ENCODE data around the gene RAD51B.

RAD51B gene

DNA sequence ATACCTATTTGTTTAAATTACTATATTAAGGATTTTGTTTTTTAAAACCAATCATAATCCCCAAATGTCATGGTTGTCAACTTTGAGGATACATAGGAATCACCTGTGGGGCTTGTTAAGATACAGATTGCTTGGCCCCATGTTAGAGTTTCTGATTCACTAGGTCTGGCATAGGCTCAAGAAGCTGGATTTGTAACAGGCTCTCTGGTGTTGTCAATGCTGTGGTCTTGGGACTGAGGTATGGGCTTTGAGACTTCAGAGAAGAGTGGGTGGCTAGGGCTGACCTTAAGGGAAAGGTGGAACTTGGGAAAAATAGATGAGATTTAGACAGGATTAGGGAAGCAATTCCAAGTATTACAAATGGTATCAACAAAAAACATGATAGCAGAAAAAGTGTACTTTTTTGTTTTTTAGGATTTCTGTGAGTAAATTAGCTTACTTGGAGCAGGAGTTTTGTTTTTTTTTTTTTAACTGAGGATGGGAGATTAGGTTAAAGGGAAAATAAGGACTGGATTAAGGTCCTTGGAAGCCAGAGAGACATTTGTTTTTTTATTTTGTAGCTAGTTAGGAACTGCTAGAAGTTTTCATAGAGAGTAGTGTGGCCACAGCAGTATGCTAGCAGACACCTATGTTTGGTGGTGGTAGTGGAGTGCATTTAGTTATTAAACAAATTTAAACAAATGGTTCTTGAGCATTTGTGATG is 88.6 kb downstream of the RAD51B start:
- no peak for DNase-seq

DNA sequence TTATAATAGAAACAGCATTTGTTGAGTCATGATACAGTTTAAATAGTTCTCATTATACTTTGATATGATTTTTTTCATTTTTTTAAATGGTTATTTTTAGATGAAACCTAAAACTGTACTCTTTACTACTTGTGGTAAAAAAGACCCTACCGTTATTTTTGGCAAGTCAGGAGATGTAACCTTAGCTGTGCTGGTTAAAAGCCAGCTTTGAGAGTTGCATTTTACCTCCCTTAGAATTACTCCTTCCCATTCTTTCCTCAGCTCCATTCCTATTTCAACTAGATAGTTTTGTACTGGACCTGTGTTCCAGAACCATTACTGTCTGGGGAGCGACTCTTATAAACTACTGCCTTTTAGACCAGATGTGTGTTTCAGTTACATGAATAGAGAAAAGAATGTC is 92.0 kb downstream of the RAD51B start:
- DNase-seq: no peak

DNA sequence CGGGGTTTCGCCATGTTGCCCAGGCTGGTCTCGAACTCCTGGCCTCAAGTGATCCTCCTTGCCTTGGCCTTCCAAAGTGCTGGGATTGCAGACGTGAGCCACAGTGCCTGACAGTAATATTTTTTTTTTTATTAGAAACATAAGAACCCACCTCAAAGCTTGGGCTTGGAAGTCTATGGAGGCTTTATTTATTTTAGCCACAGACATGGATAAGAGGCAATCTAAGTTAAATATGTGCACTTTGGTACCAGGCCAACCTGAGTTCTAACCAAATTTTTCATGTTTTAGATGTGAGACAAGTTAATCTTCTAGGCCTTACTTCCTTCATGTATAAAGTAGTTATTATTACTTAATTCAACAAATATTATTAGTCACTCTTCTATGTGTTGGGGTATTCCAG is 96.9 kb downstream of the RAD51B start:
- DNase-seq: no peak

DNA sequence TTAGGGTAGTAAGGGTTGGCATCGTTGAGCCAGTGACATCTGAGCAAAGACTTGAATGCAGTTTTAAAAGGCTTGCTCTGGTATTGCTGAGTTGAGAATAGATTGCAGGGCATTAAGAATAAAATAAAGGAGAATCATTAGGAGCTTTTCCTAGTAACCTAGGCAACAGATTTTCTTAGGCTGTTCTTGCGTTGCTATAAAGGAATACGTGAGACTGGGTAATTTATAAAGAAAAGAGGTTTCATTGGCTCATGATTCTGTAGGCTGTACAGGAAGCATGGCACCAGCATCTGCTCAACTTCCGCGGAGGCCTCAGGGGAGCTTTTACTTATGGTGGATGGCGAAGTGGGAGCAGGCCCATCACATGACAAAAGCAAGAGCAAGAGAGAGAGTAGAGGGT is 97.4 kb downstream of the RAD51B start:
- DNase-seq: no peak

DNA sequence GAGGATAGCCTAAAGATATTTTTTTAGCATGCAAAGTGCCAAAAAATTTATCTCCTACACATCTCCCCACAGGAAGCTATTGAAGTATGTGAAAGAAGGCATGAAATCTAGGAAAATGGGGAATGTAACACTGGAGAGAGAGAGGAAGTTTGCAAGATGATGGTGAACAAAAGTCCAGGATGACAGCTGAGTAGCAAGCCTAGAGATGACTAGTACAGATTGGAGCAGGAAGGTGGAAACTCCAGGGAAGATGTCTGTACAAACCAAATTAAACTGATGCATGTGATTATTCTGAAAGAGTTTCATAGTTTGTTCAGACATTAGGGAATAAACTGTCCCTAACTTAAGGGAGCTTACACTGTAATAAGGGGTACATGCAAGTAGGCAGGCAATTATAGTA is 99.3 kb downstream of the RAD51B start:
- DNase-seq: no peak

DNA sequence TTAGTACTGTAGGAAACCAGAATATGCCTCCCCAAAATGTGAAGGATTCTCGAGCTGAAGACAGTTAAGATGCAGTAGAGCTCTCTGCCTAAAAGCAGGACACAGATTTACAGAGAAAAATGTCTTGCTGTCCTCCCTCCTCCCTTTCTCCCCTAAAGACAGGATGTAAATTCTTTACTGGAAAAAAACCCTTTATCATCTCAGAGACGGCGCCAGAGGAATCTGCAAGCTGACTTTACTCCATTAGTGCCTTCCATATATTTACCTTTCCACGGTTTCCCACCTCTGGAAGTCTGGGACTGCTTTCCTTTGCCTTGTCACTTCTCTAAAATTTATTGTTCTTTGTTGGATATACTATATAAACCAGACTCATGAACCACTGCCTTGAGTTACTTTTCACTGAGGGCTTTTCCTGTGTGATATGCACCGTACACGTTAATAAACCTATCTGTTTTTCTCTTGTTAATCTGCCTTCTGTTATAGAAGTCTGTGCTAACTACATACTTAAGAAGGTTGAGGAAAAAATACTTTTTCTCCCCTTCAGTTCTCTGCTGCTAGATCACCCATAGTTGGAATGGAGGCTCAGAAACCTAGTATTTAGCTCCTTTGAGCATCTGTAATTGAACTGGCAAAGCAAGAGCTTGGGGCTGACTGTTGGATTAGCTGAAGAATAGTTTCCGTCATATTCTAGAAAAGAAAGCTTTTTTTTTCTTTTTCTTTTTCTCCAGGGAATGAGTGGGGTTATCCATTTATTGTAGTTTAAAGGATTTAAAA is 99.9 kb downstream of the RAD51B start:
- no peak for DNase-seq

DNA sequence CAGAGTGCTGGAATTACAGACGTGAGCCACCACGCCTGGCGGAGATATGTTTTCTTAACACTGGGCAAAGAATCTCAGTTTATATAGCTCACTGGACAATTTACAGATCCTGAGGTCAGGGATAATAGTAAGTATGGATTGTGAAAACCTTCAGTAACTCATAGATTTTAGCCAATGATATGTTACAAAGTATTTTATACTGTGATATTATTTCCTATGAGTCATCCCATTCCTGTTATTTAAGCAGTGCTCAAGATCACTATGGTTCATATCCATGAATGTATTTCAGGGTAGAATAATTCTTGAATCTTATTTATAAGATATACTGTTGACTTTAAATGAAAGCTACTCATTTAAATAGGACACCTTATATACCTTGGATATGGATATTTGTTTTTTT is 107.2 kb downstream of the RAD51B start:
- DNase-seq: no peak

DNA sequence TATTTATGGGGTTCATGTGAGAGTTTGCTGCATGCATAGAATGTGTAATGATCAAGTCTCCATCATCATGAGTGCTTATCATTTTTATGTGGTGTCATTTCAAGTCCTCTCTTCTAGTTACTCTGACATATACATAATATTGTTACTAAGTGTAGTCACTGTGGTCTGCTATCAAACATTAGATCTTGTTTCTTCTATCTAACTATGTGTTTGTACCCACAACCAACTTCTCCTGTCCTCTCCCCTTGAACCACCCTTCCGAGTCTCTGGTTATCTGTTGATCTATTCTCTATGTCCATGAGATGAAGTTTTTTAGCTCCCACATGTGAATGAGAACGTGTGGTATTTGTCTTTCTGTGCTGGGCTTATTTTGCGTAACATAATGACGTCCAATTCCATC is 107.7 kb downstream of the RAD51B start:
- DNase-seq: no peak

DNA sequence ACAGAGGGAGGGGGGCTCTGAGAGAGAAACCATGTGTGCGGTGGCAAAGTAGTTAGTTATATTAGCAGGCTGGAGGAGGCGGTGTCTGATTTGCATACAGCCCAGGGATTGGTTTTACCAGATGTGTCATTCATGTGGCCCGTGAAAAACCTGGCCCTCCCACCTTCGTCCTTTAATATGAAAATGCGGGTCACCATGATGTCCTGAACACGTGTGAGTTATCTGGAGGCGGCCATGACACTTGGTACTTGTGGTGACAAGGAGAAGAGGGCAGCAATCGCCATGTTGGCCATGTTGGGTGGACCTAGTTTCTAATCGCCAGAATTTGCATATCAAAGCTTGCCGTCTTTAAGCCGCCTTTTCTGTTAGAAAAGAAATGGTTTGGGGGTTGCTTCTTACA is 108.8 kb downstream of the RAD51B start:
- no peak for DNase-seq

DNA sequence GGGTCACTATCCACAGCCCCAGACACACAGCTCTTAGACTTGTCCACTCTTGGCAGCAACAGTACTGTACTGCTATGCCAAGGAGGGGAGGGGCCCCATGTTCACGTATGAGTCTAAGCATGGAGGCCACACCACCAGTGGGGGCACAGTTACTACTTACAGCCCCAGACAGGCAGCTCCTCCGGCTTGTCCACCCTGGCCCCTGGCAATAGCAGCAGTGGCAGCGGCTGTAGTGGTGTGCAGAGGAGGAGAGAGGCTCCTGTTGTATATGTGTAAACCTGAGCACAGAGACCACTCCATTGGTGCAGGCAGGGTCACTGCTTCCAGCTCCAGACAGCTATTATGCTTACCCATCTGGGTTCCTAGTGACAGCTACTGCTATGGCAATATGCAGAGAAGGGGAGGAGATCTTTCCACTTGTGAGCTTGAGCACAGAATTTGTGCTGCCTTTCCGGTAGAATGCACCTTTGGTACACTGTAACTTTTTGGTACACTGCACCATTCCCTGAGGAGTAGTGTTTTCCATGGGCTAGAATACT is 113.2 kb downstream of the RAD51B start:
- no peak for DNase-seq

DNA sequence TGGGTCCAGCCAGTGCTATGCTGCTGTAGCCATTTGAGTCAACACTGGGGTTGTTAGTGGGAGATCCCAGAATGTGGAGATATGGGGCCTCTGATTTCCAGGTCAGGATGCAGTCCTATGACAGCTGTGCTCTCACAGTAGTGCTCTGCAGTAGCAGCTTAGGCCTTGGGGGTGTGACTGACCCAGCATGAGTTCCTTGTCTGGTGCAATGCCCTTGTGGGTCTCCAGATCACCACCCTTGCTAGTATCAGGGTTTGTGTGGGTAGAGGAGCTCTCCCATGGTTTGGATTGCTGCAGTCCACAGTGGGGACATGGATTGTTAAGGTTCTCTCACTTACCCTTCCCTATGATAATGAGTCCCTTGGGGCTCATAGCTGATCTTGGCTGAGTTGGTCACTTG is 113.7 kb downstream of the RAD51B start:
- no peak for DNase-seq

DNA sequence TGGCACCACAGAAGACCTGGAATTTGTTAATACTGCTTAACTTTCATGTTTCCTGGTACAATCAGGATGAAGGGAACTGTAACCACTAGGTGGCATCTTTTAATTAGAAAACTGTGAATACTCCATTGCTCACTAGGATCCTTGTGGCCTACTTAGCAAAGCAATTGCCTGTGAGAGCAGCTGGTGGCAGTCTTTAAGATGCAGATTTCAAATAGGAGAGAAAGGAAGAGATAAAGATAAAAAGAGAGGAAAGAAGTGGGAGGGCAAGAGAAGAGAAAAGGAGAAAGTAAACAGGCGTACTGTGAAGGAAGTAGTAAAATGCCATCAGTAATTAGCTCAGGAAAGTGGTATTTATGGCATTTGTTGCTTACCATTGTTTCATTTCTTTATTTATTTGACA is 114.5 kb downstream of the RAD51B start:
- DNase-seq: peak; percentile 58

DNA sequence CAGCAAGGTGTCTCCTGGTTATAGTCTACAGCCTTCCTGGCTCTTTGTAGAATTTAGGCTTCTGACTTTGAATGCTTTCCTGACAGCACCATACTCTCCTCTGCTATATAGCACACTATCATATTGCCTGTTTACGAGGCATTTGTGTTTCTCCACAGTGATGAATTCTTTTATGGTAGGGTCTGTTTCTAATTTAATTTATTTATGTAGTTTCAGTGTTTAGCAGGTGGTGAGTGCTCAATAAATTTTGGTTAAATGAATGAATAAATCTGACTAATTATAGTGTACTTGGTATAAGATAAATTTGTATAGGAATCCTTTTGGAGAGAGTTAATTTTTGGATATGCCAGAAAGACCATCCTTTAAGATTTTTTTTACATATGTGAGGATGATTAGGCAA is 115.3 kb downstream of the RAD51B start:
- DNase-seq: no peak

DNA sequence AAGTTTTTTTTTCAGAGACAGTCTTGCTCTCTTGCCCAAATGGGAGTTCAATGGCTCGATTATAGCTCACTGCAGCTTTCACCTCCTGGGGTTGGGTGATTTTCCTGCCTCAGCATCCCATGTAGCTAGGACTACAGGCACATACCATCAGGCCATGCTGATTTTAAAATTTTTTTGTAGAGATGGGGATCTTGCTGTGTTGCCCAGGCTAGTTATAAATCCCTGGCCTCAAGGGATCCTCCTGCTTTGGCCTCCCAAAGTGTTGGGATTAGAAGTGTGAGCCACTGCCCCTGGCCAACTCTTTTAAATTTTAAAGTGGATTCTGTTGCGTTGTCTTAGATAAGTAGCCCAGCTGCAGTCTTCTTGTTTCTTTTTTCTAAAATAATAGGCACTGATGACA is 115.8 kb downstream of the RAD51B start:
- DNase-seq: no peak

DNA sequence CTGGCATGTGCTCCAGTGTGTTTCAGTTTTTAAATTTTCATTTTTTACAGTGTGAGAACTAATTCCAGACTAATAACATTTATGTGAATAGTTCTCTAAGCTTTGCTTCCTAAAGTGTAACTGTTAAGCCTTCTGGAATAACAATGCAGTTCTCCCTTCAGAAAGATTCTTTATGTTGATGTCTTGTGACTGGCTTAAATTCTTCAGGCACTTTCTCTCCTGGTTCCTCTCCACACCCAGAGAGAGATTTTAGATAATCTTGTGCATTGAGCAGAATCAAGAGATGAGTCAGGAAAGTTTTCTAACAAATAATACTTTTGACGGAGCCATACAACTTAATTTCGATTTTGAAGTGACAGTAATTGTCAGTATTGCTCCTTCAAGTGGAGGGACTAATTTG is 118.5 kb downstream of the RAD51B start:
- no peak for DNase-seq

DNA sequence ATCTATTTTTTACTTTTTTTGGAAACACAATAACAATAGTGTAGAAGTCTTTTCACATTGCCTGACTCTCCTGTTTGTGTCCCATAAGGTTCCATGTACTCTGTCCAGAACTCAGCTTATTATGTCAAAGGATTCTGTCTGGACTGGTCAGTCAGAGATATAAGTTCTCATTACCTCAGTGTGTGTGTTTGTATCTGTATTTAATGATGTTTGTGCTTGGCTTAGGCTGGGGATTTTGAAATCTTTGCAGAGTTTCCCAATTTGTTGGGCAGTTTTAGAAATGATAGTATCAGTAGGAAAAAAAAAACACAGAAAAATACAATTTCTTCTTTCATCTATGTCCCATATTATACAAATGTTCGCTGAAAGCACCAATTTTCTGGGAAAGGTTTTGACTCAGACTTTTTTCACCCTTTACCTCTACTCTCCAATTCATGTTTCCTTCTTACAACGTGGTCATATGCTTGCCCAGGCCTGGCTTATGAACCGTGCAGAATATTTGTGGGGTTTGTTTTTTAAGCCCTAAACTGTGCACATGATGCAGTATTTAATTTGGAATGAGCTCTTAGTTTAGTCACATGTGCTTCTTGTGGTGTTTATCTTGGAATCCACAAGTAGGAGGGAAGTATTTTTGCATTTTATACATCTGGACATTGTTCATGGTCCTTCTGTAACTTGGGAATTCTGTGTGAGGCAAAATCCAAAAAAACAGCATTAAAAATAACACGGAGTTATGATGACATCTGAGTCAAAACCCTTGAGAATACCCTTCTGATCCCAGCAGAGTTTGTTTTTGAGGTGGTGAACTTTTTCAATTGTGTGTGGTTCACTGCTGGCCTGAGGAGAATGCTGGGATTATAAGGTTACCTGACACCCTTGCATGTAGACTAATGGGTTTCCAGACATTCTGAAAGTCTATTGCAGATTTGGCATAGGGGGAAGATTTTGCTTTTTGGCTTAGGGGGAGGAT is 121.2 kb downstream of the RAD51B start:
- DNase-seq: no peak

DNA sequence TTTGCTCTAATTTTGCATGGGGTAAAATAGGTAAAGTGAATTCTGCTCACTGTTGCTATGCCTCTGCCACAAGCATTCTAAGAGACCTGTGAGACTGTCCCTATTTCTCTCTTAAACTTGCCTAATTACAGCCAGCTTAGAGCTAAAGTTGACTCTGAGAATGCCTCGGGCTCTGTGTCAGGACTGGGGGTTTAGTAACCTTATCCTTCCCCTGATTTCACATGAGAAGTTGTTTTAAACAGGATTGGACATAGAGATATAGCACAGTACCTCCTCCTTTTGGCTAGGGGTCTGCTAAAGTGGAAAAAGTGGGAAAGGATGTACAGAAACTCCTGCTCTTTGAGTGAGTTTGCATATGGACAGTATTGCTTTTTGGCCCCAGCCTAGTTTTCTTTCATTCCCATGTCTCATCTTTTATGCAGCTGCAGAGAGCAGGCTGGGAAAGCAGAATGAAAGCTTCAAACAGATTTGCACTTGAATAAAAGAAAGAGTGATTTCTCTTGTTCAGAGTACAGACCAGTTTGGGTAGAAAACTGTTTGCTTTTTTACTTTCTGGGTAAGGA is 122.0 kb downstream of the RAD51B start:
- no peak for DNase-seq

DNA sequence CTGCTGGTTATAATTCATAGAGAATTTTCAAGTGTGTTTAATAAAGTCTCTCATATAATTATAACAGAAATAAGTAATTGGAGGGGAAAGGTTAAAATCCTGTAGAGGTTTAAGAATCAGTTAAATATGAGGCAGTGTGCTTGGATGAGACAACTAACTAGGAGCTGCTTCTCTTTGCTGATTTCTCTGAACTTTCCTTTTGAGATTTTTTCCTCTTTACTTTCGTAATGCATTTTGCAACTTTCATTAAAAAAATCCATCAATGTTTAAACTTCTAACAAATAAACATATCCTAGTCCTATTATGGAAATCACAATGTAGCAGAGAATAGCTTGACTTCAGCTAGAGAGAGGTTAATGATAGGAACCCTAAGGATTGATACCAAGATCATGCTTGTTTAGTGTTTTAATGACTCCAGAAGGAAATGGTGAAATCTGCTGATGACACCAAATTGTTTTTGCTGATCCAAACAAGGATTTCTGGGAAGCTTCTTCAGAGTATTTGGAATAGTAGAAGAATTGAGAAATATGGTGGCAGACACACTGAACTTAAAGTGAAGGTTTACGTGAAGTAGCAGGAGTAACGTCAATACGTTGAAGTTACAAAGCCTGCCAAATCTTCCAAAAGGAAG is 122.6 kb downstream of the RAD51B start:
- no peak for DNase-seq

DNA sequence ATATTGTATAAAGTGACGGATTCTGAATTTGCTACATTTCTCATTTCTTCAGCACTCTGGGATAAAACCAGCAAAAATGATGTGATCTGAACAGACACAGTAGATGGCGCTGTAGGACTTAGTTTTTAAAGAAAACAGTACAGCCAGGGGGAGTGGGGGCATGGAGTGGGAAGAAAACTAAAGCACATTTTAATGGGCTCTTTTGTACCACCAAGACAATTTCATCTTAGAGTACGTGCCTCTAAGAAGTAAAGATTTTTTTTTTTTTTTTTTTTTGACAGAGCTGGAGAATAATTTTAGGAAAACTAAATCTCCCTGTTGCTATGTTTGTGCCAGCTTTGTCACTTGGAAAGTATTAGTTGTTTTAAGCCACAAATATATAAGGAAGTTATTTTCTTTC is 124.4 kb downstream of the RAD51B start:
- peak; percentile 70 for DNase-seq

DNA sequence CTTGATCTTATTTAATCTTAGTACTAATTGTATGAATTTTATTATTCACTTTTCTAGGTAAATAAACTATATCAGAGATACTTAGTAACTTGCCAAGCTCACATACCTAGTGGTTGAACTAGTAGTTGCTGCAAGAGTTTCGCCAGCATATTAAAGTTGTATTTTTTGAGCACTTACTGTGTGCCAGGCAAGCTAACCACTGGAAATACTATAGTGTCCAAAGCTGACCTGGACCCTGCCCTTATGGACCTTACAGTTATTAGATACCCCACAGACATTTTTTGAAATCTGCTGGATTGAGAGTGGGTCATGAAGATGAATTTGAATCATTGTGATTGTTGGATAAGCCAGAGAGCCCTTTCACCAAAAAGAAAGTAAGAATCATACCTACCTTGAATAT is 125.0 kb downstream of the RAD51B start:
- DNase-seq: no peak

DNA sequence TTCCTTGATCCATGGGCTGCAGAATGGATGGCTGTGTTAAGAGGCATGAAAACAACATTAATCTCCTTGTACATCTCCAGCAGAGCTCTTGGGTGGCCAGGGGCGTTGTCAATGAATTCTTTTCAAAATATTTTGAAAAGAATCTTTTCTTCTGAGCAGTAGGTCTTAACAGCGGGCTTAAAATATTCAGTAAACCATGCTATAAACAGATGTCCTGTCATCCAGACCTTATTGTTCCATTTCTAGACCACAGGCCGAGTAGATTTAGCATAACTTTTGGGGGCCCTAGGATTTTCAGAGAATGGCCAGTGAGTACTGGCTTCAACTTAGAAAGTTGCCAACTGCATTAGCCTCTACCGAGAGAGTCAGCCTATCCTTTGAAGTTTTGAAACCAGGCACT is 130.2 kb downstream of the RAD51B start:
- no peak for DNase-seq

DNA sequence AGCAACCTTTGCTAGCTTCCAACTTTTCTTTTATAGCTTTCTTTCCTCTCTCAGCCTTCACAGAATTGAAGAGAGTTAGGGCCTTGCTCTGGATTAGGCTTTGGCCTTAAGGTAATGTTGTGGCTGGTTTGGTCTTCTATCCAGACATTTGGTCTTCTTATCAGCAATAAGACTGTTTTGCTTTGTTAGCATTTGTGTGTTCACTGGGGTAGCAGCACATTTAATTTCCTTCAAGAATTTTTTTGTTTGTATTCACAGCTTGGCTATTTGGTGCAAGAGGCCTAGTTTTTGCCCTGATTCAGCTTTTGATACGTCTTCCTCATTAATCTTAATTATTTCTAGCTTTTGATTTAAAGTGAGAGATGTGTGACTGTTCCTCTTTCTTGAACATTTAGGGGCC is 130.8 kb downstream of the RAD51B start:
- DNase-seq: no peak
